Fibroblast of lung (primary cell): ENCODE measurements around the gene PGGHG.

ENCODE experiments used
- EZH2 ChIP-seq: IDR thresholded peaks from 2 replicates; pipeline ENCODE4 v1.5.1; 2012; ENCODE audit warnings: low read length, control low read depth, mild to moderate bottlenecking; ENCODE audit errors: missing control alignments
- TF ChIP-seq, protein P1 (sequence below), 2 donors: IDR thresholded peaks in 1 of 2; conservative IDR thresholded peaks in 1 of 2; 1 replicate in 1 of 2; 2 replicates in 1 of 2; pipeline ENCODE4 v1.5.1; 2011 to 2012; ENCODE audit warnings: low read length in 2 of 2, control low read depth in 1 of 2, inconsistent platforms in 1 of 2, low read depth in 1 of 2, mild to moderate bottlenecking in 1 of 2

DNA sequence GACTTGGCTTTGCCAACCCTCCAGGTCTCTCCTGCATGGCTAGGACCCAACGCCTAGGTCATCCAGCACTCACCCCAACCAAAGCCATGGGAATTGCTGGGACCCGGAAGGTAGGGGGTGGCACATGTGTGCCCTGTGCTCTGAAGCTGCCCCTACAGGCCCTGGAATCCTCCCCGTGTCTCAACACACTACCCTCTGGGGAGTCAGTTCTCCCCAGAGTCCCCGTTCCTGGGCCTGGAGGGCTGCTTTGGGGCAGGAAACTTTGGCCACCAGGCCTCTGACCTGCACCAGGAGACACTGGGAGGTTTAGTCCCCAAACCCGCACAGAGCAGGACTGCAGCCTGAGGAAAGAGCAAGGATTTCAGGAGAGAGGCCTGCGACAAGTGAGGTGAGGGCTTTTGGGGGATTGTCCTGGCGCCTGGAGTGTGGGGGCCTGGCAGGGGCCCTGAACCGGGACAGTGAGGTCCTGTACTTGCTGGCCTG is 24.4 kb downstream of the PGGHG start:
- TF ChIP-seq, protein P1, sequence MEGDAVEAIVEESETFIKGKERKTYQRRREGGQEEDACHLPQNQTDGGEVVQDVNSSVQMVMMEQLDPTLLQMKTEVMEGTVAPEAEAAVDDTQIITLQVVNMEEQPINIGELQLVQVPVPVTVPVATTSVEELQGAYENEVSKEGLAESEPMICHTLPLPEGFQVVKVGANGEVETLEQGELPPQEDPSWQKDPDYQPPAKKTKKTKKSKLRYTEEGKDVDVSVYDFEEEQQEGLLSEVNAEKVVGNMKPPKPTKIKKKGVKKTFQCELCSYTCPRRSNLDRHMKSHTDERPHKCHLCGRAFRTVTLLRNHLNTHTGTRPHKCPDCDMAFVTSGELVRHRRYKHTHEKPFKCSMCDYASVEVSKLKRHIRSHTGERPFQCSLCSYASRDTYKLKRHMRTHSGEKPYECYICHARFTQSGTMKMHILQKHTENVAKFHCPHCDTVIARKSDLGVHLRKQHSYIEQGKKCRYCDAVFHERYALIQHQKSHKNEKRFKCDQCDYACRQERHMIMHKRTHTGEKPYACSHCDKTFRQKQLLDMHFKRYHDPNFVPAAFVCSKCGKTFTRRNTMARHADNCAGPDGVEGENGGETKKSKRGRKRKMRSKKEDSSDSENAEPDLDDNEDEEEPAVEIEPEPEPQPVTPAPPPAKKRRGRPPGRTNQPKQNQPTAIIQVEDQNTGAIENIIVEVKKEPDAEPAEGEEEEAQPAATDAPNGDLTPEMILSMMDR (conservative IDR thresholded peaks at IDR 0.05 in 1 of 2, IDR thresholded peaks at IDR 0.05 in 1 of 2; ENCODE audit: low read depth in 1 of 2, low read length in 2 of 2) = no peak
- no peak for TF ChIP-seq EZH2
